GM23338 (cell line): ENCODE measurements around the gene UBQLNL. TPM values are rescaled to one million over a fixed set of nuclear protein-coding genes. Genes with fewer than 3 reads are reported as not detected.

ENCODE experiments used
- ATAC-seq: fragments of 200-7000 bp; cut with Tn5 transposase; 3 replicates; pipeline ENCODE4 v1.9.1; 2020
- DNase-seq: peaks from one replicate; pipeline ENCODE4 v3.0.0-alpha.2; 2015; ENCODE audit warnings: low spot score
- H2AFZ ChIP-seq: fragments of 200-600 bp; sonication (generic); 2 replicates; pipeline ENCODE4 v1.8.0; 2016; ENCODE audit warnings: antibody characterized with exemption, mild to moderate bottlenecking, moderate library complexity
- H3F3A ChIP-seq: fragments of 200-600 bp; sonication (generic); replicated peaks from 2 replicates; pipeline ENCODE4 v1.8.0; 2017; ENCODE audit warnings: antibody characterized with exemption, mixed run types, low read depth
- H3K27ac ChIP-seq: fragments of 200-600 bp; sonication (generic); 2 replicates; pipeline ENCODE4 v1.6.1; 2016; ENCODE audit warnings: low read depth
- H3K27me3 ChIP-seq: fragments of 200-600 bp; sonication (generic); 2 replicates; pipeline ENCODE4 v1.8.0; 2016; ENCODE audit warnings: mild to moderate bottlenecking, mixed run types, moderate library complexity; ENCODE audit not compliant: insufficient read depth
- H3K36me3 ChIP-seq: fragments of 200-600 bp; sonication (generic); 2 replicates; pipeline ENCODE4 v1.8.0; 2016; ENCODE audit warnings: mild to moderate bottlenecking; ENCODE audit not compliant: insufficient read depth
- H3K4me1 ChIP-seq: fragments of 200-600 bp; sonication (generic); 2 replicates; pipeline ENCODE4 v1.8.0; 2016; ENCODE audit warnings: mild to moderate bottlenecking, moderate library complexity; ENCODE audit not compliant: insufficient read depth
- H3K4me2 ChIP-seq: fragments of 200-600 bp; sonication (generic); 2 replicates; pipeline ENCODE4 v1.7.1; 2017; ENCODE audit warnings: mixed run types
- H3K4me3 ChIP-seq: fragments of 200-600 bp; sonication (generic); 2 replicates; pipeline ENCODE4 v1.6.1; 2016; ENCODE audit warnings: mixed run types
- H3K79me2 ChIP-seq: fragments of 200-600 bp; sonication (generic); replicated peaks from 2 replicates; pipeline ENCODE4 v1.8.0; 2017; ENCODE audit warnings: mild to moderate bottlenecking; ENCODE audit not compliant: insufficient read depth
- H3K9me2 ChIP-seq: fragments of 200-600 bp; sonication (generic); 2 replicates; pipeline ENCODE4 v1.8.0; 2017; ENCODE audit not compliant: insufficient read depth
- H4K20me1 ChIP-seq: fragments of 200-600 bp; sonication (generic); replicated peaks from 2 replicates; pipeline ENCODE4 v1.8.0; 2017; ENCODE audit warnings: mild to moderate bottlenecking; ENCODE audit not compliant: insufficient read depth
- H3K27ac Mint-ChIP-seq: 2 replicates; pipeline ENCODE4 v1.8.0; 2020; ENCODE audit warnings: inconsistent platforms, mild to moderate bottlenecking, moderate library complexity, mixed read lengths
- H3K27me3 Mint-ChIP-seq: 3 replicates; pipeline ENCODE4 v1.8.0; 2022; ENCODE audit warnings: low read depth, mild to moderate bottlenecking, moderate library complexity, mixed read lengths, inconsistent platforms; ENCODE audit not compliant: insufficient read depth, poor library complexity
- H3K36me3 Mint-ChIP-seq: 3 replicates; pipeline ENCODE4 v1.8.0; 2021; ENCODE audit warnings: low read depth, mild to moderate bottlenecking, inconsistent platforms, moderate library complexity, mixed read lengths
- H3K4me1 Mint-ChIP-seq: 3 replicates; pipeline ENCODE4 v1.8.0; 2020; ENCODE audit warnings: mild to moderate bottlenecking, inconsistent platforms, mixed read lengths
- H3K4me3 Mint-ChIP-seq: 3 replicates; pipeline ENCODE4 v1.8.0; 2021; ENCODE audit warnings: moderate library complexity, mild to moderate bottlenecking, inconsistent platforms, mixed read lengths
- H3K9me3 Mint-ChIP-seq: 3 replicates; pipeline ENCODE4 v1.8.0; 2020; ENCODE audit warnings: moderate library complexity, mild to moderate bottlenecking, inconsistent platforms, mixed read lengths
- CREB1 ChIP-seq: fragments of 250-450 bp; sonication (Bioruptor Pico); IDR thresholded peaks from 2 replicates; pipeline ENCODE4 v1.5.0; 2020; ENCODE audit warnings: low read depth, mild to moderate bottlenecking, moderate library complexity
- STAT1 ChIP-seq: IDR thresholded peaks from one replicate; pipeline ENCODE4 v1.6.1; 2016; ENCODE audit warnings: antibody characterized with exemption; ENCODE audit not compliant: unreplicated experiment
- ZNF331 ChIP-seq: fragments of 250-450 bp; sonication (Bioruptor Pico); IDR thresholded peaks from 2 replicates; pipeline ENCODE4 v1.5.0; 2020; ENCODE audit warnings: low read depth, mild to moderate bottlenecking, moderate library complexity
- polyA plus RNA-seq: library from polyadenylated mRNA; unstranded; fragments of >200 nt; fragmentation: Nextera tagmentation; extraction: Ambion mirVana; gene quantifications from 2 replicates; pipeline ENCODE4 v1.2.1, GENCODE V29; 2016
- total RNA-seq: library from RNA; depleted of rRNA; stranded (reverse); fragments of >200 nt; shearing (Covaris generic); gene quantifications from 2 replicates; pipeline ENCODE4 v1.2.3, GENCODE V29; 2014
- TF ChIP-seq, protein P1 (sequence below): fragments of 250-450 bp; sonication (Bioruptor Pico); IDR thresholded peaks from 2 replicates; pipeline ENCODE4 v1.5.0; 2020; ENCODE audit warnings: mild to moderate bottlenecking, moderate library complexity
- TF ChIP-seq, protein P2 (sequence below): IDR thresholded peaks from one replicate; pipeline ENCODE4 v1.6.1; 2018; ENCODE audit warnings: antibody characterized with exemption; ENCODE audit not compliant: unreplicated experiment
- TF ChIP-seq, protein P3 (sequence below): IDR thresholded peaks from 2 replicates; pipeline ENCODE4 v1.6.1; 2016; ENCODE audit warnings: antibody characterized with exemption

The UBQLNL gene
- total and polyA plus RNA-seq, 2 experiments from 2014 or later, result 0.52 TPM; not detected in 1

DNA sequence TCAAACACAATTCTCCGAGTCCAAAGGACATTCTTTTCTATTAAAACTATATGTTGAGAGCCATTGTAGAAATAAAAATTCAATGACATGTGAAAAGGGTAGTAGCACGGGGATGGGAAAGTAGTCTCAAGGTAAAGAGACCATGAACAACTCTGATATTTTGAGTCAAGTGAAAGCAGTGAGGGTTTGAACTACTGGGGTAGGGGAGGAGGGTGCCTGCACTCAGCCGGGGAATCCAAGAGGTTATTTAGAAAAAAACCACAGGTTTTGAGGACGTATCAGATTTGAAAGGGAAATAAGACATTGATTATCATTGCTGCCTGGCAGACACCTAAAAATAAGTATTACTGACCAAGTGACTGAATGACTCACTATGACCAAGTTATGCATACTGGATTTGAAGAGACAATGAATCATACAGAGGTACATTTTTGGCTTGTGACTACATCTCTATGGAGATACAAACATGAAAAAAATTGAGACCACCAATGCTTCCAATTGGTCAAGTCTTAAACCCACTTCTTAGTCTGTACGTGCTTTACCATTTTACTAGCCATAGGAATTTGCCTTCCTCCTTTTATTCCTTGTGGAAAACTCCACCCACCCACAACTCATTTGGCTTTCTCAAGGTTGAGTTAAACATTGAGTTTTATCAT, 34.1 kb upstream of the UBQLNL start (continued):
- TF ChIP-seq, protein P1, sequence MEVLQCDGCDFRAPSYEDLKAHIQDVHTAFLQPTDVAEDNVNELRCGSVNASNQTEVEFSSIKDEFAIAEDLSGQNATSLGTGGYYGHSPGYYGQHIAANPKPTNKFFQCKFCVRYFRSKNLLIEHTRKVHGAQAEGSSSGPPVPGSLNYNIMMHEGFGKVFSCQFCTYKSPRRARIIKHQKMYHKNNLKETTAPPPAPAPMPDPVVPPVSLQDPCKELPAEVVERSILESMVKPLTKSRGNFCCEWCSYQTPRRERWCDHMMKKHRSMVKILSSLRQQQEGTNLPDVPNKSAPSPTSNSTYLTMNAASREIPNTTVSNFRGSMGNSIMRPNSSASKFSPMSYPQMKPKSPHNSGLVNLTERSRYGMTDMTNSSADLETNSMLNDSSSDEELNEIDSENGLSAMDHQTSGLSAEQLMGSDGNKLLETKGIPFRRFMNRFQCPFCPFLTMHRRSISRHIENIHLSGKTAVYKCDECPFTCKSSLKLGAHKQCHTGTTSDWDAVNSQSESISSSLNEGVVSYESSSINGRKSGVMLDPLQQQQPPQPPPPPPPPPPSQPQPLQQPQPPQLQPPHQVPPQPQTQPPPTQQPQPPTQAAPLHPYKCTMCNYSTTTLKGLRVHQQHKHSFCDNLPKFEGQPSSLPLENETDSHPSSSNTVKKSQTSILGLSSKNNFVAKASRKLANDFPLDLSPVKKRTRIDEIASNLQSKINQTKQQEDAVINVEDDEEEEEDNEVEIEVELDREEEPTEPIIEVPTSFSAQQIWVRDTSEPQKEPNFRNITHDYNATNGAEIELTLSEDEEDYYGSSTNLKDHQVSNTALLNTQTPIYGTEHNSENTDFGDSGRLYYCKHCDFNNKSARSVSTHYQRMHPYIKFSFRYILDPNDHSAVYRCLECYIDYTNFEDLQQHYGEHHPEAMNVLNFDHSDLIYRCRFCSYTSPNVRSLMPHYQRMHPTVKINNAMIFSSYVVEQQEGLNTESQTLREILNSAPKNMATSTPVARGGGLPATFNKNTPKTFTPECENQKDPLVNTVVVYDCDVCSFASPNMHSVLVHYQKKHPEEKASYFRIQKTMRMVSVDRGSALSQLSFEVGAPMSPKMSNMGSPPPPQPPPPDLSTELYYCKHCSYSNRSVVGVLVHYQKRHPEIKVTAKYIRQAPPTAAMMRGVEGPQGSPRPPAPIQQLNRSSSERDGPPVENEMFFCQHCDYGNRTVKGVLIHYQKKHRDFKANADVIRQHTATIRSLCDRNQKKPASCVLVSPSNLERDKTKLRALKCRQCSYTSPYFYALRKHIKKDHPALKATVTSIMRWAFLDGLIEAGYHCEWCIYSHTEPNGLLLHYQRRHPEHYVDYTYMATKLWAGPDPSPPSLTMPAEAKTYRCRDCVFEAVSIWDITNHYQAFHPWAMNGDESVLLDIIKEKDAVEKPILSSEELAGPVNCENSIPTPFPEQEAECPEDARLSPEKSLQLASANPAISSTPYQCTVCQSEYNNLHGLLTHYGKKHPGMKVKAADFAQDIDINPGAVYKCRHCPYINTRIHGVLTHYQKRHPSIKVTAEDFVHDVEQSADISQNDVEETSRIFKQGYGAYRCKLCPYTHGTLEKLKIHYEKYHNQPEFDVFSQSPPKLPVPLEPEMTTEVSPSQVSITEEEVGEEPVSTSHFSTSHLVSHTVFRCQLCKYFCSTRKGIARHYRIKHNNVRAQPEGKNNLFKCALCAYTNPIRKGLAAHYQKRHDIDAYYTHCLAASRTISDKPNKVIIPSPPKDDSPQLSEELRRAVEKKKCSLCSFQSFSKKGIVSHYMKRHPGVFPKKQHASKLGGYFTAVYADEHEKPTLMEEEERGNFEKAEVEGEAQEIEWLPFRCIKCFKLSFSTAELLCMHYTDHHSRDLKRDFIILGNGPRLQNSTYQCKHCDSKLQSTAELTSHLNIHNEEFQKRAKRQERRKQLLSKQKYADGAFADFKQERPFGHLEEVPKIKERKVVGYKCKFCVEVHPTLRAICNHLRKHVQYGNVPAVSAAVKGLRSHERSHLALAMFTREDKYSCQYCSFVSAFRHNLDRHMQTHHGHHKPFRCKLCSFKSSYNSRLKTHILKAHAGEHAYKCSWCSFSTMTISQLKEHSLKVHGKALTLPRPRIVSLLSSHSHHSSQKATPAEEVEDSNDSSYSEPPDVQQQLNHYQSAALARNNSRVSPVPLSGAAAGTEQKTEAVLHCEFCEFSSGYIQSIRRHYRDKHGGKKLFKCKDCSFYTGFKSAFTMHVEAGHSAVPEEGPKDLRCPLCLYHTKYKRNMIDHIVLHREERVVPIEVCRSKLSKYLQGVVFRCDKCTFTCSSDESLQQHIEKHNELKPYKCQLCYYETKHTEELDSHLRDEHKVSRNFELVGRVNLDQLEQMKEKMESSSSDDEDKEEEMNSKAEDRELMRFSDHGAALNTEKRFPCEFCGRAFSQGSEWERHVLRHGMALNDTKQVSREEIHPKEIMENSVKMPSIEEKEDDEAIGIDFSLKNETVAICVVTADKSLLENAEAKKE (CRISPR knock-in tag), result no peak
- no peak for TF ChIP-seq CREB1 (CRISPR knock-in tag)
- TF ChIP-seq, protein P2, sequence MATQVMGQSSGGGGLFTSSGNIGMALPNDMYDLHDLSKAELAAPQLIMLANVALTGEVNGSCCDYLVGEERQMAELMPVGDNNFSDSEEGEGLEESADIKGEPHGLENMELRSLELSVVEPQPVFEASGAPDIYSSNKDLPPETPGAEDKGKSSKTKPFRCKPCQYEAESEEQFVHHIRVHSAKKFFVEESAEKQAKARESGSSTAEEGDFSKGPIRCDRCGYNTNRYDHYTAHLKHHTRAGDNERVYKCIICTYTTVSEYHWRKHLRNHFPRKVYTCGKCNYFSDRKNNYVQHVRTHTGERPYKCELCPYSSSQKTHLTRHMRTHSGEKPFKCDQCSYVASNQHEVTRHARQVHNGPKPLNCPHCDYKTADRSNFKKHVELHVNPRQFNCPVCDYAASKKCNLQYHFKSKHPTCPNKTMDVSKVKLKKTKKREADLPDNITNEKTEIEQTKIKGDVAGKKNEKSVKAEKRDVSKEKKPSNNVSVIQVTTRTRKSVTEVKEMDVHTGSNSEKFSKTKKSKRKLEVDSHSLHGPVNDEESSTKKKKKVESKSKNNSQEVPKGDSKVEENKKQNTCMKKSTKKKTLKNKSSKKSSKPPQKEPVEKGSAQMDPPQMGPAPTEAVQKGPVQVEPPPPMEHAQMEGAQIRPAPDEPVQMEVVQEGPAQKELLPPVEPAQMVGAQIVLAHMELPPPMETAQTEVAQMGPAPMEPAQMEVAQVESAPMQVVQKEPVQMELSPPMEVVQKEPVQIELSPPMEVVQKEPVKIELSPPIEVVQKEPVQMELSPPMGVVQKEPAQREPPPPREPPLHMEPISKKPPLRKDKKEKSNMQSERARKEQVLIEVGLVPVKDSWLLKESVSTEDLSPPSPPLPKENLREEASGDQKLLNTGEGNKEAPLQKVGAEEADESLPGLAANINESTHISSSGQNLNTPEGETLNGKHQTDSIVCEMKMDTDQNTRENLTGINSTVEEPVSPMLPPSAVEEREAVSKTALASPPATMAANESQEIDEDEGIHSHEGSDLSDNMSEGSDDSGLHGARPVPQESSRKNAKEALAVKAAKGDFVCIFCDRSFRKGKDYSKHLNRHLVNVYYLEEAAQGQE, result no peak

DNA sequence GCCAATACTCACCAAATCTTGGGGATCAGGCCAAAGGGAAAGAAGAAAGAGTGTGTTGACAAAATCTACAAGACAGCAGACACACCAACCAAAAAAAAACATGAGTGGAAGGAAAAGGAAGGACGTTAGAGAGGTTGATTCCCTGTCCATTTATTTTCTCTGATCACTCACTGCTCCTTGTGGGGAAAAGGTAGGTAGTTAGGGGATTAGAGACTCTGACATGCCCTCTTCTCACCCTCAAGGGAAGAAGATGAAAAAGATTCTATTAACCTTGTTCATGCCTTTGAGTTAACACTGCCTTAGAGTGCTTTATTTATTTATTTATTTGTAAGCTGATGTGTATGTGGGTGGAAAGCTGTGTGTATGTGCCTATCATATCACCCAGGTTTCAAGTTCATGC, 31.9 kb upstream of the UBQLNL start, which contains the start of gene OR52H1:
TSS of gene OR52H1 (minus strand) at position 101 of the 400 bp plus-strand sequence. CDS start 3,035 bp downstream, outside the sequence.
- ATAC-seq, result no peak
- no peak within 1 kb of the TSS for H3K4me2 ChIP-seq
- no peaks in the 10 kb centered on the region for H3K27me3 Mint-ChIP-seq
- H3K4me3 ChIP-seq, result no peak within 1 kb of the TSS
- H3K27me3 ChIP-seq, result no peaks in the 10 kb centered on the region
- no peak within 1 kb of the TSS for H3K27ac ChIP-seq
- H3K9me3 Mint-ChIP-seq, result no peaks in the 10 kb centered on the region
- H3K4me1 Mint-ChIP-seq, result no peaks in the 10 kb centered on the region
- H3K4me3 Mint-ChIP-seq, result no peak within 1 kb of the TSS
- H3K9me2 ChIP-seq, result peaks cover 12% of the 10 kb centered on the region; the same call in 1 of the 2 replicates
- H4K20me1 ChIP-seq, result no peaks in the 10 kb centered on the region
- H3K79me2 ChIP-seq, result no peaks in the 10 kb centered on the region
- H2AFZ ChIP-seq, result no peak within 1 kb of the TSS
- no peaks in the 10 kb centered on the region for H3K4me1 ChIP-seq
- DNase-seq, result no peak
- H3K36me3 ChIP-seq, result no peaks in the 10 kb centered on the region
- no peaks in the 10 kb centered on the region for H3F3A ChIP-seq
- H3K27ac Mint-ChIP-seq, result no peak within 1 kb of the TSS
- H3K36me3 Mint-ChIP-seq, result no peaks in the 10 kb centered on the region
- TF ChIP-seq, protein P3, sequence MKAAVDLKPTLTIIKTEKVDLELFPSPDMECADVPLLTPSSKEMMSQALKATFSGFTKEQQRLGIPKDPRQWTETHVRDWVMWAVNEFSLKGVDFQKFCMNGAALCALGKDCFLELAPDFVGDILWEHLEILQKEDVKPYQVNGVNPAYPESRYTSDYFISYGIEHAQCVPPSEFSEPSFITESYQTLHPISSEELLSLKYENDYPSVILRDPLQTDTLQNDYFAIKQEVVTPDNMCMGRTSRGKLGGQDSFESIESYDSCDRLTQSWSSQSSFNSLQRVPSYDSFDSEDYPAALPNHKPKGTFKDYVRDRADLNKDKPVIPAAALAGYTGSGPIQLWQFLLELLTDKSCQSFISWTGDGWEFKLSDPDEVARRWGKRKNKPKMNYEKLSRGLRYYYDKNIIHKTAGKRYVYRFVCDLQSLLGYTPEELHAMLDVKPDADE, result no peak
- TF ChIP-seq STAT1, result no peak
- no peak for TF ChIP-seq ZNF331 (CRISPR knock-in tag)
